ENCODE data around the gene KLLN. TPM values are rescaled to one million over a fixed set of nuclear protein-coding genes. Genes with fewer than 3 reads are reported as not detected.

KLLN gene
- total and polyA plus RNA-seq, 9 of the 15 experiments (the other 6 are each of a cell fraction or from before 2014, with no cell fraction given) = 0.07 to 0.40 (median 0.25) TPM

DNA sequence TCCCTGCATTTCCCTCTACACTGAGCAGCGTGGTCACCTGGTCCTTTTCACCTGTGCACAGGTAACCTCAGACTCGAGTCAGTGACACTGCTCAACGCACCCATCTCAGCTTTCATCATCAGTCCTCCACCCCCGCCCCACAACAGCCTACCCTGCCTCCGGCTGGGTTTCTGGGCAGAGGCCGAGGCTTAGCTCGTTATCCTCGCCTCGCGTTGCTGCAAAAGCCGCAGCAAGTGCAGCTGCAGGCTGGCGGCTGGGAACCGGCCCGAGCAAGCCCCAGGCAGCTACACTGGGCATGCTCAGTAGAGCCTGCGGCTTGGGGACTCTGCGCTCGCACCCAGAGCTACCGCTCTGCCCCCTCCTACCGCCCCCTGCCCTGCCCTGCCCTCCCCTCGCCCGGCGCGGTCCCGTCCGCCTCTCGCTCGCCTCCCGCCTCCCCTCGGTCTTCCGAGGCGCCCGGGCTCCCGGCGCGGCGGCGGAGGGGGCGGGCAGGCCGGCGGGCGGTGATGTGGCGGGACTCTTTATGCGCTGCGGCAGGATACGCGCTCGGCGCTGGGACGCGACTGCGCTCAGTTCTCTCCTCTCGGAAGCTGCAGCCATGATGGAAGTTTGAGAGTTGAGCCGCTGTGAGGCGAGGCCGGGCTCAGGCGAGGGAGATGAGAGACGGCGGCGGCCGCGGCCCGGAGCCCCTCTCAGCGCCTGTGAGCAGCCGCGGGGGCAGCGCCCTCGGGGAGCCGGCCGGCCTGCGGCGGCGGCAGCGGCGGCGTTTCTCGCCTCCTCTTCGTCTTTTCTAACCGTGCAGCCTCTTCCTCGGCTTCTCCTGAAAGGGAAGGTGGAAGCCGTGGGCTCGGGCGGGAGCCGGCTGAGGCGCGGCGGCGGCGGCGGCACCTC lies at the start of gene KLLN, which contains the start of gene PTEN (continued):
- TF ChIP-seq RBM22 (IDR thresholded peaks at IDR 0.05; ENCODE audit: low read depth, low read length, poor library complexity, severe bottlenecking) (no peak), CBX5 (IDR thresholded peaks at IDR 0.05; ENCODE audit: borderline replicate concordance, low read depth) (no peak), THAP12 (CRISPR knock-in tag; IDR thresholded peaks at IDR 0.05) (peak; percentile 65; the same call in 1 of the 2 replicates), HCFC1 (IDR thresholded peaks at IDR 0.05; ENCODE audit: low read depth, low read length) (0 out of 2 replicates have a peak, but pooled peaks have one; percentile 40), CREM (IDR thresholded peaks at IDR 0.05; ENCODE audit: low read depth) (peak; percentile 69), ETV6 (IDR thresholded peaks at IDR 0.05; ENCODE audit: borderline replicate concordance in 1 of 2, low read depth in 2 of 2, low read length in 1 of 2) (no peak), ETV6 (CRISPR knock-in tag; IDR thresholded peaks at IDR 0.05; ENCODE audit: borderline replicate concordance) (no peak), HDAC2 (IDR thresholded peaks at IDR 0.05) (peak; percentile 25; the same call in 1 of the 2 replicates), IFI16 (CRISPR knock-in tag; IDR thresholded peaks at IDR 0.05) (no peak), ZSCAN29 (IDR thresholded peaks at IDR 0.05) (no peak), ZNF511 (CRISPR knock-in tag; IDR thresholded peaks at IDR 0.05) (no peak), PCBP1 (IDR thresholded peaks at IDR 0.05; ENCODE audit: low read depth, low read length, poor library complexity, severe bottlenecking) (peak; percentile 98), SRSF9 (IDR thresholded peaks at IDR 0.05; ENCODE audit: borderline replicate concordance, low read depth, low read length) (no peak), TAF15 (IDR thresholded peaks at IDR 0.05; ENCODE audit: low read depth, low read length) (no peak), SRSF1 (IDR thresholded peaks at IDR 0.05; ENCODE audit: low read depth, low read length) (no peak), ZNF143 (CRISPR knock-in tag; IDR thresholded peaks at IDR 0.05) (no peak), L3MBTL2 (IDR thresholded peaks at IDR 0.05) (0 out of 2 replicates have a peak, but pooled peaks have one; percentile 29)
- TF ChIP-seq, protein P1, sequence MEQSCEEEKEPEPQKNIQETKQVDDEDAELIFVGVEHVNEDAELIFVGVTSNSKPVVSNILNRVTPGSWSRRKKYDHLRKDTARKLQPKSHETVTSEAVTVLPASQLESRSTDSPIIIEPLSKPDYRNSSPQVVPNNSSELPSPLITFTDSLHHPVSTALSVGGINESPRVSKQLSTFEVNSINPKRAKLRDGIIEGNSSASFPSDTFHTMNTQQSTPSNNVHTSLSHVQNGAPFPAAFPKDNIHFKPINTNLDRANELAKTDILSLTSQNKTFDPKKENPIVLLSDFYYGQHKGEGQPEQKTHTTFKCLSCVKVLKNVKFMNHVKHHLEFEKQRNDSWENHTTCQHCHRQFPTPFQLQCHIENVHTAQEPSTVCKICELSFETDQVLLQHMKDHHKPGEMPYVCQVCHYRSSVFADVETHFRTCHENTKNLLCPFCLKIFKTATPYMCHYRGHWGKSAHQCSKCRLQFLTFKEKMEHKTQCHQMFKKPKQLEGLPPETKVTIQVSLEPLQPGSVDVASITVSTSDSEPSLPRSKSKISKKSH (CRISPR knock-in tag; IDR thresholded peaks at IDR 0.05) = no peak
- TF ChIP-seq, protein P2, sequence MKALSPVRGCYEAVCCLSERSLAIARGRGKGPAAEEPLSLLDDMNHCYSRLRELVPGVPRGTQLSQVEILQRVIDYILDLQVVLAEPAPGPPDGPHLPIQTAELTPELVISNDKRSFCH (CRISPR knock-in tag; IDR thresholded peaks at IDR 0.05) = no peak
- TF ChIP-seq, protein P2 (tag; IDR thresholded peaks at IDR 0.05) = no peak
- TF ChIP-seq, protein P3, sequence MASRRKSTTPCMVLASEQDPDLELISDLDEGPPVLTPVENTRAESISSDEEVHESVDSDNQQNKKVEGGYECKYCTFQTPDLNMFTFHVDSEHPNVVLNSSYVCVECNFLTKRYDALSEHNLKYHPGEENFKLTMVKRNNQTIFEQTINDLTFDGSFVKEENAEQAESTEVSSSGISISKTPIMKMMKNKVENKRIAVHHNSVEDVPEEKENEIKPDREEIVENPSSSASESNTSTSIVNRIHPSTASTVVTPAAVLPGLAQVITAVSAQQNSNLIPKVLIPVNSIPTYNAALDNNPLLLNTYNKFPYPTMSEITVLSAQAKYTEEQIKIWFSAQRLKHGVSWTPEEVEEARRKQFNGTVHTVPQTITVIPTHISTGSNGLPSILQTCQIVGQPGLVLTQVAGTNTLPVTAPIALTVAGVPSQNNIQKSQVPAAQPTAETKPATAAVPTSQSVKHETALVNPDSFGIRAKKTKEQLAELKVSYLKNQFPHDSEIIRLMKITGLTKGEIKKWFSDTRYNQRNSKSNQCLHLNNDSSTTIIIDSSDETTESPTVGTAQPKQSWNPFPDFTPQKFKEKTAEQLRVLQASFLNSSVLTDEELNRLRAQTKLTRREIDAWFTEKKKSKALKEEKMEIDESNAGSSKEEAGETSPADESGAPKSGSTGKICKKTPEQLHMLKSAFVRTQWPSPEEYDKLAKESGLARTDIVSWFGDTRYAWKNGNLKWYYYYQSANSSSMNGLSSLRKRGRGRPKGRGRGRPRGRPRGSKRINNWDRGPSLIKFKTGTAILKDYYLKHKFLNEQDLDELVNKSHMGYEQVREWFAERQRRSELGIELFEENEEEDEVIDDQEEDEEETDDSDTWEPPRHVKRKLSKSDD (conservative IDR thresholded peaks at IDR 0.05; ENCODE audit: low read length) = no peak
